WI38 (cell line): ENCODE data around the gene ZNF398.

Experiments used
- H3K4me3 ChIP-seq: 2 replicates; pipeline ENCODE4 v1.5.1; 2011; ENCODE audit warnings: low read depth, mild to moderate bottlenecking, control low read depth, low read length
- TF ChIP-seq, protein P1 (sequence below): IDR thresholded peaks from 2 replicates; pipeline ENCODE4 v1.5.1; 2012; ENCODE audit warnings: low read depth, mild to moderate bottlenecking, control low read depth, low read length

The ZNF398 gene

DNA sequence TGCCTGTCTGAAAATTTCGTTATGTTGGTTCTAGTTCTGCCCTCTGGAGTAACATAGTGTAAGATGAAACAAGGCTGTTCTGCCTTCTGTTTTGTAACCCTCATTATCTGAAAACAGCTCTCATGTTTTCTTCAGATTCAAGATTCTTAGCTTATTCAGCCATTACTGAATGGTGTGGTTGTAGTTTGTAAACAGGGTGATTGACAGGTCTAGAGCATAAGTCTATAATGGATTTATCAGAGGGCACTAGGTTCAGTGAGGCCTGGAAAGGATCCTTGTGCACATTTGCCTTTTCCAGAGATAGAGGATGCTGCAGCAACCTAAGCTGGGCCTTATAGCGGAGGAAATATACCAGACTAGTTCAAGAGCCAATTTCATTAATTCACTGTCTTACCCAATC is 6.1 kb downstream of the ZNF398 start:
- H3K4me3 ChIP-seq: no peak overlapping the region
- TF ChIP-seq, protein P1, sequence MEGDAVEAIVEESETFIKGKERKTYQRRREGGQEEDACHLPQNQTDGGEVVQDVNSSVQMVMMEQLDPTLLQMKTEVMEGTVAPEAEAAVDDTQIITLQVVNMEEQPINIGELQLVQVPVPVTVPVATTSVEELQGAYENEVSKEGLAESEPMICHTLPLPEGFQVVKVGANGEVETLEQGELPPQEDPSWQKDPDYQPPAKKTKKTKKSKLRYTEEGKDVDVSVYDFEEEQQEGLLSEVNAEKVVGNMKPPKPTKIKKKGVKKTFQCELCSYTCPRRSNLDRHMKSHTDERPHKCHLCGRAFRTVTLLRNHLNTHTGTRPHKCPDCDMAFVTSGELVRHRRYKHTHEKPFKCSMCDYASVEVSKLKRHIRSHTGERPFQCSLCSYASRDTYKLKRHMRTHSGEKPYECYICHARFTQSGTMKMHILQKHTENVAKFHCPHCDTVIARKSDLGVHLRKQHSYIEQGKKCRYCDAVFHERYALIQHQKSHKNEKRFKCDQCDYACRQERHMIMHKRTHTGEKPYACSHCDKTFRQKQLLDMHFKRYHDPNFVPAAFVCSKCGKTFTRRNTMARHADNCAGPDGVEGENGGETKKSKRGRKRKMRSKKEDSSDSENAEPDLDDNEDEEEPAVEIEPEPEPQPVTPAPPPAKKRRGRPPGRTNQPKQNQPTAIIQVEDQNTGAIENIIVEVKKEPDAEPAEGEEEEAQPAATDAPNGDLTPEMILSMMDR: no peak

DNA sequence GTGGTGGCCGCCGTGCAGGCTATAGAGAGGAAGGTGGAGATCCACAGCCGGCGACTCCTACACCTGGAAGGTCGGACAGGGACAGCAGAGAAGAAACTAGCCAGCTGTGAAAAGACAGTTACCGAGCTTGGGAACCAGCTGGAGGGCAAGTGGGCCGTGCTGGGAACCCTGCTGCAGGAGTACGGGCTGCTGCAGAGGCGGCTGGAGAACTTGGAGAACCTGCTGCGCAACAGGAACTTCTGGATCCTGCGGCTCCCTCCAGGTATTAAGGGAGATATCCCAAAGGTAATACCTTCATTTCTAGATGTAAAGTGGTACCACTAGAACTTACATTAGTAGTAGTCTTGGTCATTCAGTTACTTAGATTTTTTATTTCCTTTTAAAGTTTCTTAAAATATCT is 6.8 kb downstream of the ZNF398 start:
- no peak overlapping the region for H3K4me3 ChIP-seq
- TF ChIP-seq, protein P1: no peak

DNA sequence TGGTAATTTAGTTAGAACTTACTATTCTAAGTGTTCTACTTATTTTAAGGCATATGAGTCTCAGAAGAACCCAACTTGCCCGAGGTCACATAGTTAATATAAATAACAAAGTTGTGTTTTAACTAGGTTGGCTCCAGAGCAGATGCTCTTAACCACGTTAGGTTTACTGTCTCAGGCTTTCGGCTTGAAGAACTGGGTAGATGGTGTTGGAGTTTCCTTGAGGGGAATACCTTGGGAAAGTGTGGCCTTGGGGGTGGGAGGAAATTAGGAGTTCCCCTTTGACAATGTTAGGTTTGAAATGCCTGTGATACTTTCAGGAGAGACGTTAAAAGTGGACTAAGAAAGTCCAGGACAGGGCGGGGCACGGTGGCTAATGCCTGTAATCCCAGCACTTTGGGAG is 9.6 kb downstream of the ZNF398 start:
- H3K4me3 ChIP-seq: no peak overlapping the region
- TF ChIP-seq, protein P1: no peak

DNA sequence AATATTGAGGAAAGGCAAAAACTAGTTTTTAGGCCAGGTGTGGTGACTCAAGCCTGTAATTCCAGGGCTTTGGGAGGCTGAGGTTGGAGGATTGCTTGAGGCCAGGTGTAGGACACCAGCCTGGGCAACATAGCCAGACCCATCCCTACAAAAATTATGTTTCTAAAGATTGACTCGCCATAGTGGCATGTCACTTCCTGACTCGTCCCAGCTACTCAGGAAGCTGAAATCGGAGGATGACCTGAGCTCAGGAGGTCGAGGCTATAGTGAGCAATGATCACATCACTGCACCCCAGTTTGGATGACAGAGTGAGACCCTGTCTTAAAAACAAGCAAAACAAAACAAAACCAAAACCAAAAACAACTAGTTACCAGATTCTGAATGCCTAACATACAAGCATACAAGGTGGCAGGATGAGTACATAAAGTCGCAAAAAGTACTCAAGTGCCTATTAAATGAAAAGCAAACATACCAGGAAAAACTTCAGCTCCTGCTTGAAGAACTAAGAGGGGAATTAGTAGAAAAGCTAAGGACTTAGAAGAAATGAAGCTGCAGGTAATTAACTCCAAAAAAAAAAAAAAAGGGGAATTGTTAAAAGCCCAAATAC is 14.1 kb downstream of the ZNF398 start:
- TF ChIP-seq, protein P1: no peak

DNA sequence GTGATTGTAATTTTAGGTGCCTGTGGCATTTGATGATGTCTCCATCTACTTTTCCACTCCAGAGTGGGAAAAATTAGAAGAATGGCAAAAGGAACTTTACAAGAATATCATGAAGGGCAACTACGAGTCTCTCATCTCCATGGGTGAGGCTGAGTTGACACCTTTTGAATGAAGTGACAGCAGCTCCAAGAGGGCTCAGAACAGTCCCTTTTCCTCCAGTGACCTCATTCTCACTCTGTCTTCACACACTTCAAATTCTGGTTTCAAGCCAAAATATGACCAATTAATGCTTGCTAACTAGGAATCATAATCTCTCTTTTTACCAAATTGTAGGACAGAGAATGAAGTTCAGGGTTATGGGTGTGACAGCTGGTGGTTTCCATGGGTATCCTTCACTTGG is 18.9 kb downstream of the ZNF398 start:
- no peak overlapping the region for H3K4me3 ChIP-seq
- TF ChIP-seq, protein P1: no peak

More for the DNA sequence above, 14.1 kb downstream of the ZNF398 start:
- no peak overlapping the region for H3K4me3 ChIP-seq

DNA sequence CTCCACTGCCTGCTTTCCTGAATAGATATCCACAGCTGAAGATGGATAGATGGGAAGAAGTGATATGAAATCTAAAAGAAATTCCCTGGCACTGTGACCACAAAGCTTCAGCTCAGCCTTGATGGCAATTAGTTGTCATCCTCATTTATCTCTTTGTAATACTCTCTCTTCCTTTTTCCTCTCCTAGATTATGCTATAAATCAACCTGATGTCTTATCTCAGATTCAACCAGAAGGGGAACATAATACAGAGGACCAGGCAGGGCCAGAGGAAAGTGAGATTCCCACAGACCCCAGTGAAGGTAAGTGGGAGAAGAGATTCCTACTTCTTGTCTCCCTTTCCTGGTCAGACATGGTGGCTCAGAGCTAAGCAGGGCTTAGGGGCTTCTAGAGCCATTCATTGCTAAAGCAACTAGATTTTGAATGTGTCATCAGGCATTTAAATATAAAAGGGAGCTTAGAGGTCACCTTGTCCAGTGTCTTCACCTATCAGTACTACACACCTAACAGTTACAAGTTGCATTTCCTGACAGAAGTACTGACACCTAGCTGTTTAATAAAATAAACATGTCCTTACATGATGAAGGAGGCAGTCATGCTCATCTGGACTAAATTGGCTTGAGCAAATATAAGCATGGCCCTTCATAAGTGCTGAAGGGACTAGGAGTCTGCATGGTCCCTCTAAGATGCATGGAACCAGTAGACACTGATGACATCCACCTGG is 19.5 kb downstream of the ZNF398 start:
- H3K4me3 ChIP-seq: no peak overlapping the region
- TF ChIP-seq, protein P1: no peak

DNA sequence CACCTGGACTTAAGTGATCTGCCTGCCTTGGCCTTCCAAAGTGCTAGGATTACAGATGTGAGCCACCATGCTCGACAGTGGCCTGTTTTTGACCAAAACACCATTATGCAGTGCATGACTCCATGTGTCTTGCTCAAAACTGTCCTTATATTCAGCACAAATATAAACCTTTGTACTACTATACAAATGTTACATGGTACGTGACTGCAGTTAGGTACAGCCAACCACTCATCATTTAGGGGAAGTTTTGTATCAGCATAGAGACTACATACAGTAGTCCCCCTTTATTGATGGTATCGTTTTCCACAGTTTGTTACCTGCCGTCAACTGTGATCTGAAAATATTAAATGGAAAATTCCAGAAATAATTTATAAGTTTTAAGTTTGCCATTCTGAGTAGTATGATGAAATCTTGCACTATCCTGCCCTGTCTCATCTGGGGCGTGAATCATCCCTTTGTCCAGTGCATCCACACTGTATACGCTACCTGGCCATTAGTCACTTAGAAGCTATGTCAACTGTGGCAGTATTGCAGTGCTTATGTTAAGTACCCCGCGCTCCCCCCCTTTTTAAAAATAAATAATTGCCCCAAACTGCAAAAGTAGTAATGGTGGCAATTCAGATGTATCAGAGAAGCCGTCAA is 24.8 kb downstream of the ZNF398 start:
- TF ChIP-seq, protein P1: no peak
- H3K4me3 ChIP-seq: no peak overlapping the region
